ENCODE results near the gene CCNL1.
"Not testable (repeated sequence)": the region's sequence is repeated elsewhere in the genome, so short reads cannot be mapped to it uniquely, and the experiment has no call there.

The CCNL1 gene

GRCh38 chr3:157122116-157122515, 37.8 kb downstream of the CCNL1 start:
- DNase-seq, result no peak

- DNase-seq, result no peak
Measured at GRCh38 chr3:157121522-157121921, 38.4 kb downstream of the CCNL1 start.

GRCh38 chr3:157120071-157120892, 39.7 kb downstream of the CCNL1 start:
- DNase-seq, result no peak

DNA sequence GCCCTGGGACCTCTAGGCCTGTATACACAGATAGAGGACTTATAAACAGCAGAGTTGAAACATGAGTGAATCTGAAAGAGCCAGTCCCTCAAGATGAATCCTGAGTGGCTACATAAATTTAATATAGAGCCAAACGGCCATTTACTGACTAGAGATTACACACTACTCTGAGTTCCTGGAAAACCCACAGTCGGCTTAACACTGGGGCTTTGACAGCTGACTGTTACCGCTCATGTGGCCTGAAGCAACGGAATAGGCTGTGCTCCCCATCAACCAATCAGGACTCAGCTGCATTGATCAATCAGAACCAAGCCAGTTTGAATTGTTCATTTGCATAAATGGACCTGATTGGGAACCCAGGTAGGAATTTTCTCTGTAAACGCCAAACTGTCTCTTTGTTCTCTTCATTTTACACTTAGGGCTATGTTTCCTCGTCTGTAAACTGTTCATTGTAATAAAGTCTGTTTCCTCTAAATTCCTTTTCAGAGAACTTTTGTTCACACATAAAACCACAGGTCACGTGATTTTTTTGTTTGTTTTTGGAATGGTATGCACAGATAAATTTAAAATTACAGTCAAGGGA, 40.5 kb downstream of the CCNL1 start:
- DNase-seq, result no peak

GRCh38 chr3:157117875-157118654, 41.9 kb downstream of the CCNL1 start:
- DNase-seq, result no peak

- no peak for DNase-seq
Measured at GRCh38 chr3:157117206-157117605, 42.7 kb downstream of the CCNL1 start.

DNA sequence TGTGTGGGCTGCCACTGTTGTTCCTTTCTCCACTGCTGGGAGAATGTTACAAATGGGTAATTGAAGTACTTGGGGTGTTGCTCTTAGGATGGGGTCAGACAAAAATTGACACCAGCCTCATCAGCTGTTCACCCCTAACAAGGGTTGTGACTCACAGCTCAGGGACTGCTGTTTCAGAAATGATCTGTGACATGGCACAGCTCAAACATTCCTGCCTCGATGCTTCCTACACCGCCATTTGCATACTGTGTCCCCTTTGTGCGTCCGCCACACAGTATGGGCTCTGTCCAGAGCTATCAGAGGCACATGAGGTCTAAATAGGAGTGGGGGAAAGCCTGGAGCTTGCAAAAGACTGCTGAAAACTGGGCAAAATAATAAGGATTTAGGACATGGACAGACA, 43.9 kb downstream of the CCNL1 start:
- DNase-seq, result no peak

- DNase-seq, result no peak
Measured at GRCh38 chr3:157115069-157116006, 44.6 kb downstream of the CCNL1 start.

DNA sequence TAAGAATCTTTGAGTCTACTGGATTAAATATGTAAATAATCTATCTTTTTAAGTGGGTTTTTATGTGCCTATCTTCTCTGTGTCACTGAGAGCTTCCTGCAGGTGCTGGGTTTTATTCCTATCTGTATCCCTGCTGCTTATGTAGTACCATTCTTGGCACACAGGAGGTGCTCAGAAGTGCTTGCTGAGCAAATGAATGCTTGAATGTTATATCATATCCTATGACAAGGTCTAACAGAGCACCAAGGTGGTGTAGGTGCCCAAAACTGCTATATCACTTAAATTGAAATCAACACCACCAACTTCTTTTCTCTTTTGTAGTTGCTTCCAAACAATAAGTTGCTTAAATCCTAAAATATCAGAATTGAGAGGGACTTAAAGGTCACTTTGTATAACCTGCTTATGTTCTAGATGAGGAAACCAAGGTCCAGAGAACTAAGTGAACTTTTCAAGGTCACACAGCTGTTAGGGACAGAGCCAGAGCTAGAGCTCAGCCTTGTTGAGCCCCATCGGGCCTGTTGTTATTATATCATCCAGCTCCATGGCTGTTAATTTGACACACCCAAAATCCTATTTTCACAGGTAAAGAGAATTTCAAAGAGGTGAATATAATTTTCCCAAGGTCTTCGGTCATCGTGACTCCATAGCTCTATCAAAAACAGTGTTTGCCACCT, 46.0 kb downstream of the CCNL1 start:
- DNase-seq, result no peak

DNA sequence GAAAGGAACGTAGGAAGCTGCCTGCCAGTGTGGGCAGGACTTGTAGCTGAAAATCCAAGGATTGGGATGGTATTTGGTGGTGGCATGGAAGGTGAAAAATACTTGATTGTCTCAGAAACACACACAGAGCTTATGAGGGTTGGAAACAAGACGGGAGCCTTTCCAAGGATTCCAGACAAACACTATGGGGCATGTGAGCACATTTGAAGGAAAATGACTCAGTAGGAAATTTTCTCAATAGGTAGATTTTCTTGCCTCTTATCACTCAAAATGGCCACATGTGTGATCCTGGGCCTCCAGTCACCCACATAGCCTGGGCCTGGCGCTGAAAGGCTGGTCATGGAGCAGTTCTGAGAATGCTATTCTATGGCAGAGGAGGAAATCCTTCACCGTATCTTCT, 47.4 kb downstream of the CCNL1 start:
- DNase-seq, result no peak

GRCh38 chr3:157111518-157111917, 48.4 kb downstream of the CCNL1 start:
- no peak for DNase-seq

DNA sequence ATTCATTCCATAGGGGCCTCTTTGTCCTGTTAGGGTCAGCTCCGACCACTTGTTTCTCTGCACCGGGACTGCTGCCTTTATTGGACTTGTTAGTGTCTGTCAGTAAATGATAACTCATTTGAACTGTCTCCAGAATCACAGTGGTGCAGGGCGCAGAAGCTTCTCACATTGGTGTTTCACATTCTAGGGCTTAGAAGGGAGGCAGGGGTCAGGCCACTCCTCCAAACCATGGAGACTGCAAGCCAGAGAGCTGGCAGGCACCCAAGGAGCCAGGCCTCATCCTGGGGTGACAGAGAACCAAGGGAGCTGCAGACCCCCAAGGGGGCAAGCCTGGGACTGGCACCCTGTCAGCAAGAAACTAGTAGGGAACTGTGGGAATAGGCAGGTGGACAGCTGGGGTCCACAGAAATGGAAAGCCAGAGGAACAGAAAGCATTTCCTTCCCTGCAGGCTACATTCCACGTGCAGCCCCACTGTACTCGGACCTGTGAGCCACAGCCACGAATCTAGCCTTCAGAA, 49.1 kb downstream of the CCNL1 start:
- no peak for DNase-seq

DNA sequence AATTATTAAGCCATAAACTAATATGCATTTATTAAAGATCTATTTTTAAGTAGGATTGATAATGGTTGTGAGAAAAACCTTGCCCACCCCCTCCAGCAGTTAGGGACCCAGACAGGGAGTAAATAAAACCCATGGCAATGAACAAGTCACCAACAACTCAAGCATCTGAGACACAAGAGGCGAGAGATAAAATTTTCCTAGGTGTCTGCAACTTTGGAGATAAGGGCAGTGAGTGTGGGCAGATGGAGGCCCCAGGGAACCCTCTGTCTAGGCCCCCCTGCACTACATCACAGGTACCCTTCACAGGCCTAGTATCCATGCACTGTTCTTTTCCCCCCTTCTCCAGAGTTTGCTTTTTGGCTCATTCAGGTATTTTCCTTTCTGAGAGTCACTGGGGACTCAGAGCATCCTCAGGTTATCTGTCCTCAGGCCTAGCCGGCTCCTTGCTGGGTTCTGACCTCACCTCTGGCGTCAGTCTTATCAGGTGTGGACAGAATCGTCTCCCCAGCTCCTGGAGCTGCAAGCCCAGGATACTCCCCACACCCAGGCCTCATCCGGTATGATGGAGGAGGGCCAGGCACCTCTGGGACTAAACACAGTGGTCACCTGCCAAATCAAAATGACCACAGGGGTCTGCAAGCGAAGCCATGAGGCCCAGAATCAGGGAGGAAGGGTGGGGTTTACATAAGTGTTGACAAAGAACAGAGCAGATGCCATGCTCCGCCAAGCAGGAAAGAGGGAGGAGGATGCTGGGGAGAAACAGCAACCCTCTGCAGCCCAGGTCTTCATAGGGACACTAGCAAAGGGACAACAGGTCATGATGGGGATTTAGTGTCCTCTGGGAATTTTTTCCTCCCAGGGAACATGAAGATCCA, 50.4 kb downstream of the CCNL1 start:
- no peak for DNase-seq

DNA sequence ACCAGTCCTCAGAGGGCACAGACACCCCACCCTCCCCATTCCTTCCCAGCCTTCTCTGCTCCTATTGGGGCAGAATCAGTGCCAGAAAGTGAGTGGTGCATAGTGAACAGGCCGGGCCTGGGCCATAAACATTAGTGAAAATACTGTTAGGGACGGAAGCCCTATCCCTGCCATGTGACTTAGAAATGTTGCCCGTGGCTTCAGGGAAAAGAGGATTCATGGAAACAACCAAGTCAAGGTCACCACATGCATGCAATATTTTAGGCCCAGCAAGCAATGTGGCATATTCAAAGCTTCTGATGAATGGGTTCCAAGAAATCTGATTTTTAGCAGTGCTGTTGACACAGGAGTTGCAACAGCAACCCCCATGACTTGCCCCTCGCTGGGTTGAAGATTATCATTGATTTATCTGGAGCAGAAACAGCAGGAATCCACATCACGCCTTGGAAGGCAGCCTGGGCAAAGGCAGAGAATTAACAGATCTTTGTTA, 52.3 kb downstream of the CCNL1 start:
- DNase-seq, result no peak

DNA sequence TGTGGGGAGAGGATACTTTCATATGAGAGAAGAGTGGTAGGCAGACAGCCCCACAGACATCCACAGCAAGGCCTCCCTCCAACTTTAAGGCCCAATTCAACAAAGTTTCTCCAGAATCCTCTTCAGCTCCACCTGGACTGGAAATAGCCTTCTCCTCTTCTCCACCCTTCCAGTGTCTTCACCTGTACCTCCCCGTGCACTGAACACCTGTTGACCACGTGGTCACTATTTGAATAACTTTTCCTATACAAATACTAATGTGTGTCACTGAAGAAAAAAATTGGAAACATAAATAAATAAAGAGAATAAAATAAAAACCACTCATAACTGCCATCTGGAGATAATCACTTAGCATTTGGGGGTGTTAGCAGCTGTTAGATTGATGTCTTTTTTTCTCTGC, 52.9 kb downstream of the CCNL1 start:
- DNase-seq, result peak; percentile 12

DNA sequence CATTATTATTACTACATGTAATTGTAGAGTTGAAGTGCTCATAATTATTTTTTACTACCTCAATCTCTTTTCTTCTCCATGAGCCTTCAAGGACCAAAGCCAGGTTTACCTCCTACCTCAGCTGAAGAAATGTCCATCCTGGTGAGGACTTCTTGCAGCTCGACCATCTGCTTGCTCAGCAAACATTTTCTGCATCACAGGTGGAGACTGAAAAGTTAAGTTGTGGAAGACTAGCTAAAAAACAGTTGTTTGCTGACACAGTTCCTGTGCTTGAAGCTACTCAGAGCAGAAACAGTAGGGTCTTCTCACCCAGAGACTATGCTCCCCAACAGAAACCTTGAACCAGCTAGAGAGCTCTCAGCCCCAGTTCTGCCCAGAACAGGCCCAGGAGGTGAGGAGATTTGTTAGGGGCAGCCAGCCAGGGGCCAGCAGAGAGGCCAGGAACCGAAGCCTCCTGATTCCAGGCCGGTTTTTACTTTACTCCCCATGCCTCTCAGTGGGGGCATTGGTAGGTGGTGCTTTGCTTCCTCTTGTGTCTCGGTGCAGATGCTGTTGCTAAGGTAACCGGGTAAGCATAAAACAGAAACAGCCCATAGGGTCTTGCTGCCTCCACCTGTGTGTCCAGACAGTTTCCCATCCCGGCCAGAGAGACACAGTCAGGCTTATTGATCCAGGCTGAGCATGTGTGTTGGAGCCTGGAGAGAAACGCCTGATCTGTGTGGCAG, 54.9 kb downstream of the CCNL1 start:
- peak; percentile 49 for DNase-seq

GRCh38 chr3:157104521-157104920, 55.4 kb downstream of the CCNL1 start:
- no peak for DNase-seq

- DNase-seq, result no peak
Measured at GRCh38 chr3:157103860-157104259, 56.1 kb downstream of the CCNL1 start.

- DNase-seq, result no peak
Measured at GRCh38 chr3:157103280-157103679, 56.7 kb downstream of the CCNL1 start.

GRCh38 chr3:157102595-157102994, 57.4 kb downstream of the CCNL1 start:
- not testable (repeated sequence) for DNase-seq

Data from NCI-H1105 (cell line).